Measurements from ENCODE around the gene MIR17HG.

Gene MIR17HG

DNA sequence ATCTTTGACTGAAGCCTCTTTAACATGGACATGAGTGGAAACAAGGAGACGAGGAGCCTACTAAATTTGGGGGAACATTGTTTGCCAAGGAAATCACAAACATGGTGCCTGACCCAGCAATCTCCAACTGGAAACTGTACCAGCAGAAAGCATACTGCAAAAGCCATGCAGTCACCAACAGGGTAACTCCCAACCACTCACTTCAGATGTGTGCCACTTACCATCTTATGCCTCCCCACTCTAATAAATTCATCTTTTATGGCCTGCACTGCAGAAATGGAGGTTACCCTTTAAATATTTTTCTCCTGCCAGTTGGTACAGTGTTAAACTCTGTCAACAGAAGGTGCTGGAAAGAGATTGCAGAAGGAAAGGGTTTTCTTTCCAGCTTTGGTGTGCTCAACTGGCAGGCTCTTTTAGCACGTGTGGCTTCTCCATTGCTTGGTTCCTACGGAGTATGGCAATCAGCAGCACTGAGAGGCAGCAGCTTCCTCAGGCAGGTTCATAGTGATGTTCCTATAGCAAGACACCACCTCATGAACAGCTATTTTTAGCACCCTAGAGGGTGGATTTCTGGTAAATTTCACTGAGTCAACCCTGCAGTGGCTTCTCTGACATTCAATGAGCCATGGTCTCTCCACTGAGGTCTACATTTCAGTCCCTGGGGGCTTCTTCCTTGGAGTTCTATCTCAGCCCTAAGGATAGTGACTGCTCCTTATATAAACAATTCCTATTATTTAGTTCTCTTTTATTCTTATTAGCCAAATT is 21.4 kb downstream of the MIR17HG start:
- DNase-seq = no peak

- DNase-seq = no peak
Observed at GRCh38 chr13:91369441-91369831, 21.9 kb downstream of the MIR17HG start.

GRCh38 chr13:91370501-91370900 is 23.0 kb downstream of the MIR17HG start:
- DNase-seq = no peak

DNA sequence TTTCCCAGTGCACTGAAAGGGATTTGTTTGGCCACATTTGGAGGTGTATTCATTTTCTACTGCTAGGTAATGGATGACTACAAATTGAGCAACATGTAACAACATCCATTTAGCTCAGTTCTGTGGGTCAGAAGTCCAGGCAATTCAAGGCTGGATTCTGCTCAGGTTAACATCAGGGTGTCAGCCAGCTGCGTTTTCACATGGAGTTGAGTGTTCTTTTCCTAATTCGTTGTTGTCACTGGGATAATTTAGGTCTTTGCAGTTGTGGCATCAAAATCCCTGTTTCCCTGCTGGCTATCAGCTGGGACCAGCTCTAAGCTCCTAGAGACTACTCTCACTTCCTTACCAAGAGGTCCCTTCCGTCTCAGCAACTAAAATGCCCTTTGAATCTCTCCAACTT is 25.4 kb downstream of the MIR17HG start:
- no peak for DNase-seq

- DNase-seq = no peak
Observed at GRCh38 chr13:91375116-91375729, 27.7 kb downstream of the MIR17HG start.

DNA sequence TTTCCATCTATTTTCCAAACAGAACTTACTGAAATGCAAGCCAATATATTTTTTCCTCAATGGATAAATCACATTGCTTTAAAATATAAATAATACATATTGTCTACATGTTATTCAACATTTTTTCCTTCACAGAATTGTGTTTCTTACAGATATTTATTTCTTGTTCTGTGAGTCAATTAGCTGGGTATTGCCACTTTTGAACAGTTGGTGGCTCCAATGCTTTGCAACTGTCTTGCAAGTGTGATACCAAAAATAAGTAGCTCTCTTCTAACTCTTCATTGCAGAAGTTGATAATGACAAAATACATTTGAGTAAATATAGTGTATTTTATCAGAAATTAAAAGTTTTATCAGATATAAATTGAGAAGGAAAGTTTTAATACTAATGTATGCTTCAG is 33.9 kb downstream of the MIR17HG start:
- DNase-seq = peak in 11 of 58 donors; percentile 2 to 60 (median 5)

DNA sequence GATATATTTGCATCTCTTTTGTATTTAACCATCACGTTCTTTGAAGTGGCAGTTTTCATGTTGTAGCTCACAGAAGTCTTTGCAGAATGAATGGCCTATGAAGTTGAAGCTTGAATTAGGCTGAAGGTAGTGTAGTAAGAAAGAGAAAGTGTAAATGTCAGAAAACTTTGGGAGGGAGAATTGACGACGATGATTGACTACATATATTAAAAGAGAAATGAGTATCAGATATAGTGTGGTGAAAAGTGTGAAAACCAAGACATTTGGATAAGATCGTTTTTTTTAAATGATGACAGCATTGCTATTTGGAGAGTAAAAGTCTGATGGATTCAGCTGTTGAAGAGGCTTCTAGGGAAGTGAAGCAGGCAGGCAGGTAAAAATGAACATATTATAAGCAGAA is 36.3 kb downstream of the MIR17HG start:
- no peak for DNase-seq

- no peak for DNase-seq
Observed at GRCh38 chr13:91384896-91385295, 37.4 kb downstream of the MIR17HG start.

GRCh38 chr13:91389186-91389585 is 41.7 kb downstream of the MIR17HG start:
- DNase-seq = no peak

DNA sequence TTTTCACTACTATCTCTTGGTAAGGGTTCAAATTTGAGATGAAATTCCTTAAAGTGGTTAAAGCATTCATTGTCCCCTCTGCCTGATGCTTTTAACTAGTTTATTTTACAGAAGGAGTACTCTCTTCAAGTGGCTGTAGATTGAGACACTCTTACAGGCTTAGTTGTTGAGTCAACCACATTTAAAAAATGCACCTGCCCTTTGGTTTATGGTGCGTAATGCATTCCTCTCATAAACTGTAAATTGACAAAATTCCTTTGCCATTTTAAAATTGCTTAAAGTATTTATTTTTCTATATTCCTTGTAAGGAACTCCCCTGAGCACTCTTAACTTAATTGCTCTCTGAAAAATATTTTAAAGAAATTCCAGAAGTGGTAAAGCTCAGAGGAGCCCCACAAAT is 50.1 kb downstream of the MIR17HG start:
- DNase-seq = no peak

DNA sequence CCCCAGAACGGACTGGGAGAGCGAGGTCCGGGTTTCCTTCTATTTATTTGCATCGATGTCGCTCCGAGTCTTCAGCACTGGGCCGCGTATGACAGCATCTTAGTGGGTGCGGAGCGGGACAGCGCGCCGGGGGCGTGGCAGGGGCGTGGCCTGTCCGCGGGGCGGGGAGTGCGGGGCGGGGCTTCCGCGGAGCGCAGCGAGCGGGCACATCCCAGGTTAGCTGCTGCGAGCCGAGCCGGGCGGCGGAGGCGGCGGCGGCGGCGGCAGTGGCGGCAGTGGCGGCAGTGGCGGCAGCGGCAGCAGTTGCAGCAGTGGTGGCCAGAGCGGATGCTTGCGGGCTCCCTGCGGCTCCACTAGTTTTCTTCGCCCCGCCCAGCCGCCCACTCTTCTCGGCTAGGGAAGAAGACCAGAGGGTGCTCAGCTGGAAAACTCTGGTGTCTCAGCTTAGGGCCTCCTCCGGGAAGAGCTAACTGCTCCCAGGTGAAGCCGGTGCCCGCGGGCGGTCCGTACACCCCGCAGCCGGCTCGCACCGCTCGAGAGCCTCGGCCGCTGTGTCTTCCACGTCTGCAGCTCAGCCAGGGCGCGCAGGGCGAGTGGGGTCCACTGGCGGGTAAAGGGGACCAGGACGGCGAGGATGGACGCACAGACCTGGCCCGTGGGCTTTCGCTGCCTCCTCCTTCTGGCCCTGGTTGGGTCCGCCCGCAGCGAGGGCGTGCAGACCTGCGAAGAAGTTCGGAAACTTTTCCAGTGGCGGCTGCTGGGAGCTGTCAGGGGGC is 51.1 kb downstream of the MIR17HG start, which contains the start of gene GPC5:
GPC5 (plus strand) TSS at position 209 of the 776 bp plus-strand sequence.
- DNase-seq = peak in 57 of 58 donors; percentile 6 to 88 (median 72)

GRCh38 chr13:91399189-91400062 is 51.9 kb downstream of the MIR17HG start:
- peak in 18 of 58 donors; percentile 1 to 47 (median 16) for DNase-seq

- peak in 1 of 58 donors; percentile 7 for DNase-seq
Observed at GRCh38 chr13:91400063-91400399, 52.5 kb downstream of the MIR17HG start.

DNA sequence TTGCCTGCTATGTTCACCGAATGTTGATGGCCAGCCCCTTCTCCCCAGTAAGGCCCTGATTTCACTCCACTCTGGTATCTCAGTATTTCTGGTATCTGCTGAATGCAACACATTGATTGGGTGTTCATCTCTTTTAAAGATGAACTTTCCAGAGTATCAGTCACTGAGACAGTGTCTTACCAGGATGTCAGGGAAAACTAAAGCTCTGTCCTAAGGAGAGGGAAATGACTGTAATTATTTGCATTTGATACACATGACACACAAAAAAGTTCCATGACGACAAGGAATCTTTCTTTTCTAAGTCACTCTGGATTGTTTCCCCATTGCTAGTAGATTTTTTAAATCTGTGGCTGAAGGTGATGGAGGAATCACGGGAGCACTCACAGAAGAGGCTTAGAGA is 53.2 kb downstream of the MIR17HG start:
- DNase-seq = no peak

- DNase-seq = no peak
Observed at GRCh38 chr13:91401920-91402319, 54.4 kb downstream of the MIR17HG start.
